GOT3 (cell line): ENCODE measurements around the gene SH3TC1.

Experiments
- DNase-seq: peaks from one replicate; lab custom pipeline; 2025; ENCODE audit warnings: mixed read lengths; lab: John Stamatoyannopoulos, UW

SH3TC1 gene

GRCh38 chr4:8242782-8243560, 43.9 kb downstream of the SH3TC1 start:
- no peak for DNase-seq

- DNase-seq: no peak
These were observed 45.1 kb downstream of the SH3TC1 start for GRCh38 chr4:8244001-8244757.

GRCh38 chr4:8244931-8245460, 45.9 kb downstream of the SH3TC1 start:
- DNase-seq: no peak

GRCh38 chr4:8245884-8246833, 47.1 kb downstream of the SH3TC1 start:
- no peak for DNase-seq

GRCh38 chr4:8247047-8247930, 48.2 kb downstream of the SH3TC1 start:
- DNase-seq: no peak

- no peak for DNase-seq
These were observed 49.0 kb downstream of the SH3TC1 start for GRCh38 chr4:8248091-8248490.

GRCh38 chr4:8250227-8250626, 51.1 kb downstream of the SH3TC1 start:
- no peak for DNase-seq

DNA sequence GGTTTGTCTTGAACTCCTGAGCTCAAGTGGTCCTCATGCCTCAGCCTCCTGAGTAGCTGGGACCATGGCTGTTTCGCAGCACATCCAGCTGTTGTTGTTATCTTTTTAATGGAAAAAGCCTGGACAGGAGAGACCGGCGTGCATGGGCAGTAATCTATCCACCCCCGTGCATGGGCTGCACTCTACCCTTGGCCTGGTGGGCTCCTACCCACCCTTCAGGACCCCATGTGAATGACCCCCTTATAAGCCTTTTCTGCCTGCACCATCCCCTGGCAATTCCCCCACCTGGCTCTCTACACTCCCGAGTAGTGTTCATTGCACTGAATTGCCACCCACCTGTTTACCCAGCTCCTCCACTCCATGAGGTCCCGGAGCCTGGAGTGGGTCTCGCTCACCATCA, 51.5 kb downstream of the SH3TC1 start:
- no peak for DNase-seq

GRCh38 chr4:8251110-8251883, 52.2 kb downstream of the SH3TC1 start:
- no peak for DNase-seq

DNA sequence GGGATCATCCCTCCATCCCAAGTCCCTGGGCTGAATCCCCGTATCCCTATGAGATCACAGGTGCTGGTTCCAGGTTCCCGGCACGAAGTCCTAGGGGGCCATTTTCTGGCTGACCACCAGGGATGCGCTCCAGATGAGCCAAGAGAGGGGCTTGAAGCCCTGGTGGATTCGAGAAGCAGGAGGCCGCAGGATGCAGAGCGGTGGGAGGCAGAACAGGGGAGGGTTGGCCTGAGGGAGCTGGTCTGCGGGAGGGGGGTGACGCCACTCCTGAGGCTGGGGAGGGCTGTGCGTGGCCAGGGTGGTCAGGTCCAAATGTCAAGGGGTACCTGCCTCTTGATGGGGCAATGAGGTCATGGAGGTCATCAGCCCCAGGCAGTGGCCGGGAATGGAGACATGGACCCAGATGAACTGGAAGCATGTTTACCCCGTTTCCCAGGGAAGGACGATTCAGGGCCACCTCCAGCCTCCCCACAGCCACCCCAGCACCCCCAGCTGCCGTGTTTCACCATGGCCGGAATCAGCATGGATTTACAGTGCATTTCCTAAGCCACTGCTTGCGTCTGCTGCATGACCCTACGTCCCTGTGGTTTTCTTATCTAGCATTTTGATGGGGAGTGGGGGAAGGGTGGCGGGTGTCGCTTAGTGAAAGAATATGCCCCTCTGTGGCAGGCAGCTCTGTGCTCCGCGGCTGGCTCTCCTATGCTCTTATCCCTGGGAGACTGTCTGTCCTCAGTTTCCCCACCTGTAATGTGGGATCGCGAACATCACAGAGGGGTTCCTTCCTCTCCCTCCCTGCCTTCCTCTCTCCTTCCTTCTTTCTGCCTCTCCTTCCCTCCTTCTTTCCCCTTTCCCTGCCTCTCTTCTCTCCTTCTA, 53.4 kb downstream of the SH3TC1 start:
- no peak for DNase-seq

DNA sequence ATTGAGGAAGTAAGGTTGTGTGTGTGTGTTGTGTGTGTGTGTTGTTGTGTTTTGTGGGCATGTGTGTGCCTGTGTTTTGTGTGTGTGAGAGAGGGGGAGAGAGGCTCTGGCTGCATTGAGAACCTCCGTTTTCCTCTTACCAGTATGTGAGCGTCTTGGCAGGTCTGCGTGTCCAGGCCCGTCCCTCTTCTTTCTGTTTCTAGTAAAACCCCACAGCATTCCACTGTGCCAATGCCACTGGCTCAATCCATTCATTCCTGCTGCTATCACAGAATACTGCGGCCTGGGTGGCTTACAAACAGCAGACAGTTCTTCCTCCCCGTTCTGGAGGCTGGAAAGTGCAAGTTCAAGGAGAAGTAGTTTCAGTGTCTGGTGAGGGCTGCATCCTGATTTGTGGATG, 55.0 kb downstream of the SH3TC1 start:
- DNase-seq: no peak

DNA sequence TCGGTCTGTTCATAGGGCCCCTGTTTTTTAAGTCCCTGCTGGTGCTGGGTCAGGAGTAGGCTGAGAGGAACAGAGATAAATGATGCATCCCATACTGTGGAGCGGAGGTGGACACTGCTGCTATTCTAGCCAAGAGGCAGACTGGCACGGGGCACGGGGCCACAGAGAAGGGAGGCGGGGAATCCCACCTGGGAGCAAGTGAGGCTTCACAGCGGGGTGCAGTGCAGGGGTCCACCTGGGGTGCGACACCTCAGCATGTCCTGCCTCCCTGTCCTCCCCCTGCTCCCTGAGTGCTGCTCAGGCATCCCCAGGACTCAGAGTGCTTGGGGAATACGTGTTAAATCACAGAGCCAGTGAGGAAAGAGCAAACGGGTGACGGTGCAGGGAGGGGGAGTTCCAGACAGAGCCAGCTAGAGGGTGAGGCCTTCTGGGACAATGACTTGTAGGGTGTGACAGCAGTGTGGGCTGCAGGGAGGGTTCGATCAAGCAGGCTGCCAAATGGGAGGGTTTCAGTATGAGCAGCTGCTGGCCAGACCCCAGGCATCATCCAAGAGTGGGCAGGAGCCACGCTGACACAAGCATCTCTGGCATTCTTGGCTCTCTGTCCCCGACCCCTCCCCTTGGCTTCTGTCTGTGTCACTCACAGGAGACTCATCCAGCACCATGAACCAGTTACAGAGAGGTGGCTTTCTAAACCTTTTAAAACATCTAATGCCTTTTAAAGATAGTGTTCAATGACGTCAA, 56.8 kb downstream of the SH3TC1 start:
- no peak for DNase-seq

GRCh38 chr4:8257854-8258253, 58.8 kb downstream of the SH3TC1 start:
- DNase-seq: no peak

DNA sequence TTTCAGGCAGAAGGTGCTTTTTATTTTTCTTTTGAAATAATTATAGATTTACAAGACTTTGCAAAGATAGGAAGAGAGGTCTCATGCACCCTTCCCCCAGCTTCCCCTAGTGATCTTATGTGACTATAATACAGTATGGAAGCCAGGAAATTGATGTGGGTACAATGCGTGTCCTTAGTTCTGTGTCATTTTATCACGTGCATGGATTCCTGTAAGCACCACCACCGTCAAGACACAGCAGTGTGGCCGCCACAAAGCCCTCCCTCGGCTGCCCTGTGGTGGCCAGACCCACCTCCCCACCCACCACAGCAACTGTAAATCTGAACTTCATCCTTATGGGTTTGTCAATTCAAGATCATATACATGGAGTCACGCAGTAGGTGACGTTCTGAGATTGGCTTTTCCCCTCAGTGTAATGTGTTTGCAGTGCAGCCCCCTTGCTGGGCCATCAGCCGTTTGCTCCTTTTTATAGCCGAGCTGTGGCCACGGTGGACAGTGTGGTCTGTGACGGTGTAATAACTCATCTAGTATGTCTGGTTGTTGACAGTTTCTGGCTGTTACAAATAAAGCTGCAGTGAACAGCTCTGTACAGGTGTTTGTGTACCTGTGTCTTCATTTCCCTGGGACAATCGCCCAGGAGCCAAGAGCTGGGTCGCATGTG, 59.6 kb downstream of the SH3TC1 start:
- DNase-seq: no peak

GRCh38 chr4:8259743-8260430, 60.8 kb downstream of the SH3TC1 start:
- no peak for DNase-seq

- DNase-seq: no peak
These were observed 61.6 kb downstream of the SH3TC1 start for GRCh38 chr4:8260656-8261111.

GRCh38 chr4:8261851-8262535, 62.9 kb downstream of the SH3TC1 start:
- no peak for DNase-seq
